Measurements from ENCODE around the gene HIVEP3.

Gene HIVEP3

GRCh38 chr1:41464885-41465284 lies 453.8 kb downstream of the HIVEP3 start:
- Mint-ChIP-seq H3K27ac (no peak overlapping the region), H3K4me1 (ENCODE audit: low read depth) (no peaks in the 10 kb centered on the region), H3K4me3 (no peak overlapping the region), H3K36me3 (ENCODE audit: low read depth) (no peaks in the 10 kb centered on the region), H3K9me3 (no peaks in the 10 kb centered on the region), H3K27me3 (ENCODE audit: low read depth) (peaks cover 3% of the 10 kb centered on the region)
- DNase-seq (ENCODE audit: low spot score), result no peak

- H3K9me3 Mint-ChIP-seq, result no peaks in the 10 kb centered on the region
- DNase-seq (ENCODE audit: low spot score), result no peak
- H3K4me3 Mint-ChIP-seq, result no peak overlapping the region
- no peaks in the 10 kb centered on the region for H3K4me1 Mint-ChIP-seq (ENCODE audit: low read depth)
- peaks cover 7% of the 10 kb centered on the region for H3K27me3 Mint-ChIP-seq (ENCODE audit: low read depth)
- H3K36me3 Mint-ChIP-seq (ENCODE audit: low read depth), result no peaks in the 10 kb centered on the region
- no peak overlapping the region for H3K27ac Mint-ChIP-seq
These were observed 455.2 kb downstream of the HIVEP3 start for GRCh38 chr1:41463516-41463915.

GRCh38 chr1:41462680-41463004 lies 456.1 kb downstream of the HIVEP3 start:
- no peaks in the 10 kb centered on the region for H3K9me3 Mint-ChIP-seq
- H3K4me1 Mint-ChIP-seq (ENCODE audit: low read depth), result no peaks in the 10 kb centered on the region
- no peaks in the 10 kb centered on the region for H3K36me3 Mint-ChIP-seq (ENCODE audit: low read depth)
- peaks cover 7% of the 10 kb centered on the region for H3K27me3 Mint-ChIP-seq (ENCODE audit: low read depth)
- no peak for DNase-seq (ENCODE audit: low spot score)
- no peak overlapping the region for H3K27ac Mint-ChIP-seq
- no peak overlapping the region for H3K4me3 Mint-ChIP-seq

- H3K9me3 Mint-ChIP-seq, result no peaks in the 10 kb centered on the region
- H3K27me3 Mint-ChIP-seq (ENCODE audit: low read depth), result peaks cover 7% of the 10 kb centered on the region
- no peak overlapping the region for H3K27ac Mint-ChIP-seq
- no peaks in the 10 kb centered on the region for H3K4me1 Mint-ChIP-seq (ENCODE audit: low read depth)
- H3K4me3 Mint-ChIP-seq, result no peak overlapping the region
- H3K36me3 Mint-ChIP-seq (ENCODE audit: low read depth), result no peaks in the 10 kb centered on the region
- no peak for DNase-seq (ENCODE audit: low spot score)
These were observed 456.7 kb downstream of the HIVEP3 start for GRCh38 chr1:41461790-41462679.

GRCh38 chr1:41456847-41457540 lies 461.7 kb downstream of the HIVEP3 start:
- Mint-ChIP-seq H3K27me3 (ENCODE audit: low read depth) (peaks cover 5% of the 10 kb centered on the region), H3K4me1 (ENCODE audit: low read depth) (no peaks in the 10 kb centered on the region), H3K4me3 (no peak overlapping the region), H3K27ac (no peak overlapping the region), H3K36me3 (ENCODE audit: low read depth) (no peaks in the 10 kb centered on the region), H3K9me3 (no peaks in the 10 kb centered on the region)
- DNase-seq (ENCODE audit: low spot score), result no peak

Measured in T-helper 2 cell treated with Interferon-gamma antibody and Interleukin-4, amounts not matched to agents 5 μg/mL and 100 μg/mL, for 36 hours (primary cell).